HCT116 (cell line): ENCODE data around the gene MAB21L3.

Experiments used
- EZH2 ChIP-seq: fragments of 200-600 bp; sonication (generic); IDR thresholded peaks from 2 replicates; pipeline ENCODE4 v1.6.1; 2017; ENCODE audit warnings: antibody characterized with exemption, mixed run types
- POLR2A ChIP-seq: IDR thresholded peaks from 2 replicates; pipeline ENCODE4 v1.7.0; 2011; ENCODE audit warnings: borderline replicate concordance; ENCODE audit not compliant: insufficient read depth, insufficient read length; ENCODE audit errors: extremely low read depth
- POLR2AphosphoS5 ChIP-seq: IDR thresholded peaks from 2 replicates; pipeline ENCODE4 v1.6.1; 2011; ENCODE audit warnings: mild to moderate bottlenecking, low read depth, low read length, moderate library complexity
- REST ChIP-seq: IDR thresholded peaks from 2 replicates; pipeline ENCODE4 v1.6.1; 2012; ENCODE audit warnings: low read depth
- TCF7L2 ChIP-seq: IDR thresholded peaks from 2 replicates; pipeline ENCODE4 v1.7.0; 2011; ENCODE audit warnings: borderline replicate concordance, inconsistent platforms; ENCODE audit not compliant: insufficient read depth, insufficient read length; ENCODE audit errors: extremely low read depth
- ZNF274 ChIP-seq: fragments of 200-500 bp; sonication (Bioruptor generic); IDR thresholded peaks from 2 replicates; pipeline ENCODE4 v1.6.1; 2014; ENCODE audit warnings: mild to moderate bottlenecking, low read depth, low read length, inconsistent platforms
- TF ChIP-seq, protein P1 (sequence below), 3 experiments: fragments of 200-600 bp in 1 of 3; sonication (generic) in 1 of 3; IDR thresholded peaks in 2 of 3; conservative IDR thresholded peaks in 1 of 3; 2 replicates each; pipeline ENCODE4 v1.5.1; 2012 to 2017; ENCODE audit warnings: low read depth in 2 of 3, low read length in 2 of 3, antibody characterized with exemption in 1 of 3, borderline replicate concordance in 1 of 3, control low read depth in 1 of 3, mild to moderate bottlenecking in 1 of 3, mixed read lengths in 1 of 3, mixed run types in 1 of 3, moderate library complexity in 1 of 3; ENCODE audit not compliant: insufficient read depth in 1 of 3
- TF ChIP-seq, protein P2 (sequence below): IDR thresholded peaks from 2 replicates; pipeline ENCODE4 v1.6.1; 2012

- no peak for TF ChIP-seq POLR2A
- TF ChIP-seq, protein P1, sequence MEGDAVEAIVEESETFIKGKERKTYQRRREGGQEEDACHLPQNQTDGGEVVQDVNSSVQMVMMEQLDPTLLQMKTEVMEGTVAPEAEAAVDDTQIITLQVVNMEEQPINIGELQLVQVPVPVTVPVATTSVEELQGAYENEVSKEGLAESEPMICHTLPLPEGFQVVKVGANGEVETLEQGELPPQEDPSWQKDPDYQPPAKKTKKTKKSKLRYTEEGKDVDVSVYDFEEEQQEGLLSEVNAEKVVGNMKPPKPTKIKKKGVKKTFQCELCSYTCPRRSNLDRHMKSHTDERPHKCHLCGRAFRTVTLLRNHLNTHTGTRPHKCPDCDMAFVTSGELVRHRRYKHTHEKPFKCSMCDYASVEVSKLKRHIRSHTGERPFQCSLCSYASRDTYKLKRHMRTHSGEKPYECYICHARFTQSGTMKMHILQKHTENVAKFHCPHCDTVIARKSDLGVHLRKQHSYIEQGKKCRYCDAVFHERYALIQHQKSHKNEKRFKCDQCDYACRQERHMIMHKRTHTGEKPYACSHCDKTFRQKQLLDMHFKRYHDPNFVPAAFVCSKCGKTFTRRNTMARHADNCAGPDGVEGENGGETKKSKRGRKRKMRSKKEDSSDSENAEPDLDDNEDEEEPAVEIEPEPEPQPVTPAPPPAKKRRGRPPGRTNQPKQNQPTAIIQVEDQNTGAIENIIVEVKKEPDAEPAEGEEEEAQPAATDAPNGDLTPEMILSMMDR (IDR thresholded peaks at IDR 0.05 in 2 of 3, conservative IDR thresholded peaks at IDR 0.05 in 1 of 3; ENCODE audit: borderline replicate concordance in 1 of 3, insufficient read depth in 1 of 3, low read depth in 2 of 3, low read length in 2 of 3), result no peak
- TF ChIP-seq POLR2AphosphoS5, result no peak
- TF ChIP-seq REST, result no peak
- no peak for TF ChIP-seq EZH2
- TF ChIP-seq, protein P2, sequence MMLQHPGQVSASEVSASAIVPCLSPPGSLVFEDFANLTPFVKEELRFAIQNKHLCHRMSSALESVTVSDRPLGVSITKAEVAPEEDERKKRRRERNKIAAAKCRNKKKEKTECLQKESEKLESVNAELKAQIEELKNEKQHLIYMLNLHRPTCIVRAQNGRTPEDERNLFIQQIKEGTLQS, result no peak
- TF ChIP-seq ZNF274, result no peak
- TF ChIP-seq TCF7L2, result no peak
These were observed 65.1 kb downstream of the MAB21L3 start for GRCh38 chr1:116176306-116176789.
